HG03378 (cell line): Measurements from ENCODE around the gene RPS26.
"Not testable (repeated sequence)": the region's sequence is repeated elsewhere in the genome, so short reads cannot be mapped to it uniquely, and the experiment has no call there.

Experiments
- ATAC-seq: cut with Tn5 transposase; IDR thresholded peaks from one replicate; pipeline ENCODE4 v1.9.1; 2021; ENCODE audit warnings: mild to moderate bottlenecking, moderate library complexity; ENCODE audit not compliant: unreplicated experiment

Gene RPS26

DNA sequence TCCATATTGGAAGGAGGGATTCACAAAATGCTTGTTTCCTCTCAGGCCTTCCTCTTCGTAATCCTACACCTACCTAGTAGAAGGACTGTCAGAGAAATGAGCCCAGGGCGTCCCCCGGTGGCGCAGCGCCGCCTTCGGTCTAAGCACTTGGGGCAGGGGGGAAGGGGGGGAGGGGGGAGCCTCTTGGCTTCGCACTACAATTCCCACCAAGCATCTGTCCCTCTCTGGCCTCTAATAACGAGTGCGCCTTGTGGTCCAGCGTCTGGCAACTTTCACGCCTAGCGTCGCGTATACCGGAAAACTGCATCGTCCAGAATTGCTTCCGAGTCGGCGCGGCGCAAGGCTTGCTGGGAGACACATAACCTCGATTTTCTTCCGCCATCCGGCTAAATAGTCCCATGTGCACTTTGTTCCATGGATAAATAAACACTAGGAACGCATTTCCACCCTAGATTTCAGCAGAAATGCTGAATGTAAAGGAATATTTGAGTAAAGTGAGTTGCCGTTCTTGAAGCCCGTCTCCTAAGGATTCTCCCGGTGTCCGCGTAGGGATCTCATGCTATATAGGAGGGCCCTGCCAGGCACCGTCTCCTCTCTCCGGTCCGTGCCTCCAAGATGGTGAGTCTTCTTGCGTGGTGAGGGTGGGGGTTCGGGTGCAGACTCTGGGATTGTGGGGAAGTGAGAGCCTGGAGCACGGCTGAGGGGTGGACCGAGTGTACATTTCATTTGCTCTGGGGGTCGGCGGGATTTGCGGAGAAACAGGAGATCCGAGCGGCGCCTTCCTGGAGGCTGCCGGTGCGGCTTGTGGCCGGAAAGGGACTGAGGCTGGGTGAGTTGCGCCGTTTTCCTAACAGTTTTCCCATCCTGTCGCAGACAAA is at the start of gene RPS26:
Gene RPS26, plus strand, starts transcription at position 367 of the 878 bp plus-strand sequence. Its CDS starts 249 bp downstream, at position 616.
- peak; percentile 89 for ATAC-seq

DNA sequence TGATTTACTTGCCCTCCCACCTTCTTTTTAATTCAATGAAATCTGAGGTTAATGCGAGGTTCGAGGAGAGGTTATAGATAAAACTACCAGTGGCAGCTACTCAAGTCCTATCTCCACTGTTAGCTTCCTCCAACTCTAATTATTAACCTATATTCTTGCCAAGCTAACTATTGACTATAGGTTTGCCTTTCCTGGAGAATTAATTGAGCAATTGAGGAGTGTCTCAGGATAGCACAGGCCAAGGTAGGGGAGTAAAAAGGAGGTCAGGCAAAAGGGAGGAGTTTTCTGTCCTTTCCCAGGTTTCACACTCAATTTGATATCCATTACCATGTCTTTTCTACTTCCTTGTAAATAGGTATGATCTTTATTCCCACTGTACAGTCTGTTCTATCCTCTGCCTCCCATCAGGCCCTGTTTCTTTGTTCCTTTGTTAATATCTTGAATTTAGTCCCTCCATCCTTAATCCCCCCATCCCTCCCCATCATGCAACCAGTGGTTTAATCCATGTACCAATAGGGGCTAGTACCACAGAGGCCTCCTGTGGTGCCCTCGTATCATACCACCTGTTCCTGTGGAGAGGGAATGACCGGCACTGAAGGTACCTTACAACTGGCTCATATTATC is 48.4 kb upstream of the RPS26 start:
- no peak for ATAC-seq

DNA sequence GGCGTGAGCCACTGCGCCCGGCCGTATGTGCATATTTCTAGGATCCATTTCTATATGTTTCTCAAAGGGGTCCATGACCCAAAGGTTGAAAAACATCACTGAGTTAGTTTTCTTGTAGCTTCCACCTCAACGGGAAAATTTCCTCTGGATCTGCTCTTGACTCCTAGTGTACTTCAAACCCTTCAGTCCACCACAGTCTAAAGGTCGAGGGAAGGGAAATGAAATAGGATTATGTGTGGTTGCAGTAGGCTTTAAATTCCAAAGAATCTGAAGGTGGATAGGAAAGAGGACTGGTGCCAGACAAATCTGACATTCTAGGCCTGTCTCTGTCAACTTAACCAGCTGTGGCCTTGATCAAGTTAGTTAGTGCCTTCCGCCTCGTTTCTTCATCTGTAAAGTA is 46.4 kb upstream of the RPS26 start:
- no peak for ATAC-seq

DNA sequence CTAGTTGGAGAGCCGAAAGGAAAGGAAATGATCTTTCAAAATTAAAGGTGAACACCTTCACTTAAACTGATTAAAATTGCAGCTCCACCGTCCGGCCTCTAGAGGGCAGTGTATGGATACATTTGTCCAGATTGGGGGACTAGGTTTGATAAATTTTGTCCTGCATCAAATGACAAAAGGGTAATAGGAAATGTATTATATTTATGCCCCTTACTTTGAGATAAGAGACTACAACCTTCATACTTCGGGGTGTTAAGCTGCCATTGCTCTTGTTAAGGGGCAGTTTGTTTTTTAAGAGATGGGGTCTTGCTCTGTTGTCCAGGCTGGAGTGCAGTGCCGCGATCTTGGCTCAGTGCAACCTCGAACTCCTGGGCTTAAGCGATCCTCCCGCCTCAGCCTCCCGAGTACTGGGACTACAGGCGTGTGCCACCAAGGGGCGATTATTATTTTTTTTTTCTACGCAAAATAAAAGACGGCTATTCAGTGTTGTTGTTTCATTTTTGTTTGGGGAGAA is 45.5 kb upstream of the RPS26 start:
- ATAC-seq, result no peak

DNA sequence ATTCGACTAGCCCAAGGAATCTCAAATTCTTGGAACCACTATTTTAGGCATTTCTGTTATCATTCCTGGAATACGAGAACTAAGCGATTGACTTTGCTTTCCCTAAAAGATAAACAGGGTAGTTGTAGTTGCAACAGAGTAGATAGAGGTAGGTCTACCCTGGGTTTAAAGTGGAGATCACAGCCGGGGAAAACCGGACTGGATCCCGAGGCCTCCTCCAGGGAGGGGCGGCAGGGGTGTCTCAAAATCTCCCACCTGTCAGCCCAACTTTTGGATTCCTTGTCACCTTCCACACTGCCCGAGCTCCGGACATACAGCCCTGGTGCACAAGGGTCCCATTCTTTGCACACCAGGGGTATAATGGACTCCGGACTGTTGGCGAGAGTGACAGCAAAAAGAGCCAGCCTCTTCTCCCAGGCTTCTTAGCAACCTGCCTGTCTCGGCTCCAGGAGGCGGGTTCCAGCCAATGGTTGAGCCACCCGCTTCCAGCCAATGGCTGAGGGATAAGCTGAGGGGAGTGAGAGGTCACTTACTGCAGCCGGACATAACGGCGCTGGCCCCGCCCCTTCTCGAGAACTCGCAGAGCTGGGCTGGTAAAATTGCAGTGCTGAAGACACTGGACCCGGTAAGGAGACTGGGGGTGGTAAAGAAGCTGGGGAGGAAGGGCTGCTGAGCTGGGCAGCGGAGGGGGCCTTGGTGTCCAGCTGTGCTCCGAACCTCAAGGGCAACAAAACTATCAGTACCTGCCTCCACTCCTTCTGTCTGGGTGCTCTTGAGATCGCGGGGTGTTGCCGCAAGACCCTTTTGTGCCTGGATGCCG is 44.8 kb upstream of the RPS26 start, which contains the start of gene SUOX:
Gene SUOX, plus strand, starts transcription at position 562 of the 820 bp plus-strand sequence. CDS start 4,946 bp downstream, outside the sequence.
- ATAC-seq, result peak; percentile 98

DNA sequence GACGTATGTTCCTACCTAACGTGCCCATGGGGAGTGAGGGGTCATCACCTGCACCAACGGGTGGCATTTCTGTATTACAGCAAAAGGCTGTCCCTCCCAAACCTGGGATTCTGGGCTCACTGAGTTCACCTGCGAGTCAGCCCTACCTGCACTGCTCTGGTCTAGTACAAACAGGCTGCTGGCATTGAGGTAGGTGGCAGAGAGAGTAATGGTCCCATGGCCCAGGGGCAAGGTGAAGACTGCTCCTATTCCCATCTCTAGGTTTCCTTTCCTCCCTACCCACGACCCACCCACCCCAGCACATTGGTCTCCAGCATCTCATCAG is 44.2 kb upstream of the RPS26 start:
- ATAC-seq, result no peak

DNA sequence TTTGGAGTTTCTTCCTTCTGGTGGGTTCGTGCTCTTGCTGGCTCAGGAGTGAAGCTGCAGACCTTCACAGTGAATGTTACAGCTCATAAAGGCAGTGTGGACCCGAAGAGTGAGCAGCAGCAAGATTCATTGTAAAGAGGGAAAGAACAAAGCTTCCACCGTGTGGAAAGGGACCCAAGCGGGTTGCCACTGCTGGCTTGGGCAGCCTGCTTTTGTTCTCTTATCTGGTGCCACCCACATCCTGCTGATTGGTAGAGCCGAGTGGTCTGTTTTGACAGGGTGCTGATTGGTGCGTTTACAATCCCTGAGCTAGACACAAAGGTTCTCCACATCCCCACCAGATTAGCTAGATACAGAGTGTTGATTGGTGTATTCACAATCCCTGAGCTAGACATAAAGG is 42.2 kb upstream of the RPS26 start:
- ATAC-seq, result not testable (repeated sequence)

DNA sequence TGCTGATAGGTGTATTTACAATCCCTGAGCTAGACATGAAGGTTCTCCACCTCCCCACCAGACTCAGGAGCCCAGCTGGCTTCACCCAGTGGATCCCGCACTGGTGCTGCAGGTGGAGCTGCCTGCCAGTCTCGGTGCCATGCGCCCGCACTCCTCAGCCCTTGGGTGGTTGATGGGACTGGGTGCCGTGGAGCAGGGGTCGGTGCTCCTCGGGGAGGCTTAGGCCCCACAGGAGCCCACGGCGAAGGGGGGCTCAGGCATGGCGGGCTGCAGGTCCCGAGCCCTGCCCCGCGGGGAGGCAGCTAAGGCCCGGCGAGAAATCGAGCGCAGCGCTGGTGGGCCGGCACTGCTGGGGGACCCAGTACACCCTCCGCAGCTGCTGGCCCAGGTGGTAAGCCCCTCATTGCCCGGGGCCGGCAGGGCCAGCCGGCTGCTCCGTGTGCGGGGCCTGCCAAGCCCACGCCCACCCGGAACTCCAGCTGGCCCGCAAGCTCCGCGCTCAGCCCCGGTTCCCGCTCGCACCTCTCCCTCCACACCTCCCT is 41.6 kb upstream of the RPS26 start:
- ATAC-seq, result not testable (repeated sequence)

DNA sequence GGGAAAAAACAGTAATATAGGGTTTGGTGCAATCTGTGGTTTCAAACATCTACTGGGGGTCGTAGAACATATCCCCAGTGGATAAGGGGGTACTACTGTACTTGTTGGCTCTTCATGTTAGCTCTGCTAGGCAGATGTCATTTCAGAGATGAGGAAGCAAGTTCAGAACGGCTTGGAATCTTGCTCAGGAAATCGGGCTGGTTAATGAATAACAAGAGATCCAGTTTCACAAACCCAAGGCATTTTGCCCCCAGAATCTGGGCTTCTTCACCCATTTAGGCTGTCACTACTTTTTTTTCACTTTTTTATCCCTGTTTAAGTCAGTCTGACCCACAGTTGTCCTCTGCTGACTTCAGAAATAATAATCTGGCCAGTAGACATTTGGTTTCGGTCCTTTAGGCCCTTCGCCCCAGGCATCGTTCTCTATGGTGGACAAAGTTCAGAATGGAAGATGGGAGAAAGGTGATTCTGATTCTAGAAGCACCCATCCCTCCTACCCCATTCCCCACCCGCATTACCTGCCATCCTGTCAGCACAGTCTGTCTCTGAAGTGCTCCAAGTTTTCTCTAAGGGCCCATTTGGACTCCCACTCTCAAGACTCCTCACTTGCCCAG is 40.1 kb upstream of the RPS26 start:
- no peak for ATAC-seq

DNA sequence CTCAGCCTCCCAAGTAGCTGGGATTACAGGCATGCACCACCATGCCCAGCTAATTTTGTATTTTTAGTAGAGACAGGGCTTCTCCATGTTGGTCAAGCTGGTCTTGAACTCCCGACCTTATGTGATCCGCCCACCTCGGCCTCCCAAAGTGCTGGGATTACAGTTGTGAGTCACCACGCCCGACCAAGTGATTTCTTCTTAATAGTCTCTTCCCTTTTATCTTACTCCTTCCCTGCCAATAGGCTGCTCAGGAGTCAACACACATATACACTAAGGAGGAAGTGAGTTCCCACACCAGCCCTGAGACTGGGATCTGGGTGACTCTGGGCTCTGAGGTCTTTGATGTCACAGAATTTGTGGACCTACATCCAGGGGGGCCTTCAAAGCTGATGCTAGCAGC is 38.3 kb upstream of the RPS26 start:
- ATAC-seq, result not testable (repeated sequence)

DNA sequence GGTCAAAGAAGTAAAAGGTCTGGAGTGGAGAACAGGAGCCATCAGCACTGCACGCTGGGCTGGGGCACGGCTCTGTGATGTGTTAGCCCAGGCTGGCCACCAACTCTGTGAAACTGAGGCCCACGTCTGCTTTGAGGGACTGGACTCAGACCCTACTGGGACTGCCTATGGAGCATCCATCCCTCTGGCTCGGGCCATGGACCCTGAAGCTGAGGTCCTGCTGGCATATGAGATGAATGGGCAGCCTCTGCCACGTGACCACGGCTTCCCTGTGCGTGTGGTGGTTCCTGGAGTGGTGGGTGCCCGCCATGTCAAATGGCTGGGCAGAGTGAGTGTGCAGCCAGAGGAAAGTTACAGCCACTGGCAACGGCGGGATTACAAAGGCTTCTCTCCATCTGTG is 37.5 kb upstream of the RPS26 start:
- no peak for ATAC-seq

DNA sequence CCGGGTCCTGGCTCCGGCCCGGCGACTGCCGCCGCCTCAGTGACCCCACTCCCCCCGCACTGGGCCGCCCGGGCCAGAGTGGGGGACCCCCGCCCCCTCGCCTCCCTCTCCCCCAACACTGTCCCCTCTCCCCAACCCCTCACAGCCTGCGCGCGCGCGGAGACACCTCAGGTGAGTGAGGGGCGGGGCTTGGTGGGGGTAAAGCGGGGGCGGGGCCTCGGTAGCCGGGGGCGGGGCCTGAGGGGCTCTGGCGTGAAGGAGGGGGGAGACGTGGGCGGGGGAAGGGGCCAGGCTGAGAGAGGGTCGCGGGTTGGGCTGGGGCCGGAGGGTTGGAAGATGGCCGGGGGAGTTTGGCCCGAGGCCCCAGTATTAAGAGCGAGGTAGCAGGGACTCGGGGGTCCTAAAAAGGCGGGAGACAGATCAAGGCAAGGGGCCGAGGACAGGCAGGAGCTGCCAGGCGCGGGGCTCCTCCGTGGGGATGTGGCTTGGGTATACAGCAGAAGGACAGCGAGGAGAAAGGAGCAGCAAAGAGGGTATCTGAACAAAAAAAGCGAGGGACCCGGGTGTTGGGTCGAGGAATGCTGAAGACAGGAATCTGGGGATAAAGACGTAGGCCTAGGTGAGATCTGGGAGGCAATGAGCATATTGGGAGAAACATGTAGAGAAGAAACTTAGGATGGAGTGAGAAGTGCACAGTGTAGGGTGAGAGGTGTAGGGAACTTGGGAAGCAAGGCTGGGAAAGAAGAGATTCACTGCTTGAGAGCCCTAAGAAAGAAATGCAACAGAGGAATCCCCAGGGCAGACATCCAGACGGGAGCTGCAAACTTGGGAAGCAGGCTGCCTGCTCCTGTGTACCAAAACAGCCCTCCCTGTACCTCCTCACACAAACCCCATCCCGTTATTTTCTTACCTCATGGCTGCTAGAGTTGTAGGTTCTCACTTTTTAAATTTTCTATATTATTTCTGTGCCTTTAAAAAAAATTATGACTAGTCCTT is 33.9 kb upstream of the RPS26 start:
- ATAC-seq, result no peak

DNA sequence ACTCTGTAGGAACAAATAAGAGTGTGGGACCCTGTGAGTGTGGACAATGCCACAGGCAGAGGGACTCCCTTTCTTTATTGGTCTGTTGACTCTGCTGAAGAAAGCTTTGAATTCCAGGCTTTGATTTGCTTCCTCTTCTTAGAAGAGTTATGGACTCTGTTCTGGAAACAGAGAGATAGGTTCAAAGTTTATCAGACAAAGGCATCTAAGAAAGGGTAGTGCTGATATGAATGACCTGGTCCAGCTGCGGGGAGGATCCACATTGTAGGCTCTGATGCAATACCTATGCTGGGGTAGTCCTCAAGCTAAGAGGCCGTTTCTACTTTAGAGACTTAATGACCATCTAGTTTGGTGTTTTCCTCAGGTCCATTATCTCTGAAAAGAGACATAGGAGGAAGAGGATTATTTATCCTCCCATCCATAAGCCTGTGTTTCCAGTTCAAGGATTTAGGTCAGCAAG is 31.6 kb upstream of the RPS26 start:
- ATAC-seq, result no peak

DNA sequence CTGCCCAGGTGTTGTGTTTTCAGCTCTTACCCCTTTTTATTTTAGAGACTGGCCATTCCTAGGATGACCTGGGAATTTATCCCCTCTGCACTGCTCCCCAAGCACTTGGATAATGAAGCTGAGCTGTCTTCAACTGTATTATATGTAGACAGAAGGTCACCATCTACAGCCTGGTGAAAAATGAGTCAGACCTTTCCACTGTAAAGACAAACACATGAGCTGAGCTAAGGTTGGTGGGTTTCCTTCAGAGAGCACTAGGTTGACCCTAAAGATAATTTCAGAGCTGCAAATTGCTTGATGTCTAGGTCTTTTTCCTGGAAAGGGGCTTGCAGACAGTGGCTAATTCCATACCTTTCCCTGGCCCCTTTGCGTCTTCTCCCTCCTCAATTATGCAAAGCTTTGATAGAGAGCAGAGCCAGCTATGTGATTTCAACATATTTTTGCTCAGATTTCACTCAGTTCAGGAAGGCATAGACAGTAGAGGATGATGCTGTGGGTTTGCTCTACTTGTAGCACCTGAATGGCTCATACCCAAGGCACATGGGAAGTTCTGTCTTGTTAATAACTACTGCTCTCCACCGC is 30.1 kb upstream of the RPS26 start:
- no peak for ATAC-seq

DNA sequence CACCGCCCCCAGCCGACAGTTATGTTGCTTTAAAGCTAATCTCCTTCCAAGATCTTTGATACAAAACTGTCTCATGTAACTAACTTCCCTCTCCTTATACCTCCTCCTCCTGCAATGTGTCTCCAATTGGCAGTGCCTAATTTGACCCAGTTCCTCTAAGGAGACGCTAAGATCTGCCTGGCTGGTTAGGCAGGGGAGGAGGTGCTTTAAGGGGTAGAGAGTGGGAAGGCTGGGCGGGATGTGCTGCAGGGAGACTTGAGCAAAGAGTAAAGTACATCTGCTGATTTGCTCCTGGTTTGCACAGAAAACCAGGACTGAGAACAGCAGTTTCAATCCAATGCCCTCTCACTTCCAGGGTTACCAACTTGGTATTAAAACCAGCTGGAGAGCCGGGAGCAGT is 28.2 kb upstream of the RPS26 start:
- ATAC-seq, result no peak

DNA sequence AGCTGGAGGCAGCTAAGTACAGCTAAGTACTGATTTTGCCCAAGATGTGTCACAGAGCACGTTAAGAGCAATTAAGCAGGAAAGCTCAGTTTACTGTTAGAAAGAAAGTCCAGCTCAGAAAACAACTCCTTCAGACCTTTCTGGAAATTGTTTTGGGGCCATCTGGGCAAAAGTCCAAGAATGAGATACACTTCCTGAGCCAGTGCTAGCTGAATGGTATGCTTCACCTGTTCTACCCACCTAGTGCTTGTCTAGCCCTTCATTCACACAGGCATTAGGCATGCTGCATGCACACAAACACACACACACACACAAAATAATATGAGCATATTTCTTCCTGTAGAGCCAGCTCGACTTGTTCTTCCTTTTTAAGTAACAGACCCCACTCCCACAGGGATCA is 27.5 kb upstream of the RPS26 start:
- ATAC-seq, result no peak

DNA sequence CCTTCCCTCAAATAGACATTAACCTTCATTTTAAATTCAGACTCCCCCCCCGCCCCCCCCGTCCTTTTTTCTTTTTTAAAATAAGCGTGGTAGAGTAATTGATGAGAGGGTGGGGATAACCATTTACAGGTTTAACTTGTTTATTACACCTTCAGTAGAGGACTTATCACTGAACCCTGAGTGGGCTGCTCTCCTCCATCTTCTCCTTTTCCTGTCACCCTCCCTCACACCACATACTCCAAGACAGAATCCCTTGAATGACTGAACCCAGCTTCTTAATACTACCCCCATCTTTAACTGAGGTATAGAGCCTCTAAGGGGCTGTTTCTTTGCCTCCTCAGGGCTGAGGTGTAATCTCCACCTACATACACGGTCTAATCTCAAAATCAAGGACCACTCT is 24.5 kb upstream of the RPS26 start:
- no peak for ATAC-seq

DNA sequence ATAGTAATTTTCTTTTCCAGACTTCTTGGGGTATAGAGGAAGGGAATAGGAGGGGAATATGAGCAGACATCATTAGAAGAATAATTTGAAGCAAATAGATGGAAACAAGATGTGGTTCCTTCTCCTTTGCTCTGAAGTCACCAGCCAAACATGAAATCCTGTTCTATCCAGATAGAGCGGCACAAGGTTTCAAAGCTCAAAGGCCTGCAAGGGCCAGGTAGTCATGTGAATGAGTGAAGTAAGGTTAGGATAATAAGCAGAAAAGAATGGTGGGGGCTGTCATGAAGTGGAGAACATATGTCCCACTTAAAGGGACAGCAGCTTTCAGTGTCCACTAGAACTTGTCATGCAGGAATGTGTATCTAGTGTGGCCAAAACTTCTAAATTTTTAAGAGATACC is 23.4 kb upstream of the RPS26 start:
- no peak for ATAC-seq
